B cell (primary cell): Measurements from ENCODE around the gene OR6C4. TPM values are rescaled to one million over a fixed set of nuclear protein-coding genes. Genes with fewer than 3 reads are reported as not detected.
"Not testable (repeated sequence)": the region's sequence is repeated elsewhere in the genome, so short reads cannot be mapped to it uniquely, and the experiment has no call there.

Source experiments
- ATAC-seq: fragments of 200-7000 bp; cut with Tn5 transposase; one replicate; pipeline ENCODE4 v1.10.0; 2021; ENCODE audit warnings: low read depth, mild to moderate bottlenecking, moderate number of reproducible peaks, moderate library complexity
- CTCF ChIA-PET: fragments of 350-600 bp; sonication (Branson Sonifier 250); formaldehyde crosslinking; loops from one replicate; lab custom pipeline; 2021; ENCODE audit warnings: antibody characterized with exemption, inconsistent platforms; lab: Charles Lee
- POLR2A ChIA-PET: fragments of 350-600 bp; sonication (Branson Sonifier 250); formaldehyde crosslinking; loops from one replicate; lab custom pipeline; 2021; ENCODE audit warnings: antibody characterized with exemption; lab: Charles Lee
- DNase-seq: peaks from one replicate; pipeline ENCODE4 v3.0.0; 2013
- H2AFZ ChIP-seq: 2 replicates; pipeline ENCODE4 v1.6.1; 2012; ENCODE audit warnings: mild to moderate bottlenecking, low read depth, low read length; ENCODE audit not compliant: insufficient read depth, poor library complexity, severe bottlenecking
- H3K27ac ChIP-seq, 2 donors: 1 replicate in 1 of 2; 2 replicates in 1 of 2; pipeline ENCODE4 v1.5.1; 2012 to 2013; ENCODE audit warnings: low read length in 2 of 2, mild to moderate bottlenecking in 2 of 2, moderate library complexity in 1 of 2
- H3K27me3 ChIP-seq, 4 experiments: fragments of 200-600 bp in 1 of 4; sonication (generic) in 1 of 4; replicated peaks in 1 of 4; 1 replicate in 2 of 4; 2 replicates in 2 of 4; pipeline versions ENCODE4 v1.6.1 to v1.7.0; 2013 to 2016; ENCODE audit warnings: low read length in 3 of 4, mild to moderate bottlenecking in 2 of 4, mixed read lengths in 1 of 4, moderate library complexity in 1 of 4; ENCODE audit not compliant: insufficient read depth in 4 of 4, control insufficient read depth in 3 of 4; ENCODE audit errors: control extremely low read depth in 1 of 4
- H3K36me3 ChIP-seq, 2 experiments: replicated peaks in 1 of 2; 1 replicate in 1 of 2; 2 replicates in 1 of 2; pipeline versions ENCODE4 v1.6.1 to v1.7.1; 2013; ENCODE audit warnings: low read length in 1 of 2; ENCODE audit not compliant: insufficient read depth in 2 of 2, control insufficient read depth in 1 of 2; ENCODE audit errors: control extremely low read depth in 1 of 2, extremely low read depth in 1 of 2
- H3K4me1 ChIP-seq, 2 donors: fragments of 200-600 bp in 1 of 2; sonication (generic) in 1 of 2; 1 replicate in 1 of 2; 2 replicates in 1 of 2; pipeline versions ENCODE4 v1.5.1 to v1.6.1; 2013 to 2017; ENCODE audit warnings: low read length in 2 of 2; ENCODE audit not compliant: control insufficient read depth in 2 of 2, insufficient read depth in 2 of 2
- H3K4me2 ChIP-seq: replicated peaks from 2 replicates; pipeline ENCODE3; 2012; ENCODE audit warnings: mild to moderate bottlenecking, low read depth, low read length; ENCODE audit not compliant: poor library complexity, severe bottlenecking
- H3K4me3 ChIP-seq, 5 experiments: fragments of 200-600 bp in 1 of 5; sonication (generic) in 1 of 5; 1 replicate in 3 of 5; 2 replicates in 2 of 5; pipeline versions ENCODE4 v1.5.1 to v1.7.0; 2011 to 2016; ENCODE audit warnings: low read length in 4 of 5, mild to moderate bottlenecking in 4 of 5, low read depth in 2 of 5, control low read depth in 1 of 5, moderate library complexity in 1 of 5; ENCODE audit not compliant: insufficient read depth in 1 of 5; ENCODE audit errors: control extremely low read depth in 1 of 5, extremely low read depth in 1 of 5
- H3K79me2 ChIP-seq: fragments of 200-600 bp; sonication (generic); one replicate; pipeline ENCODE4 v1.6.0; 2016; ENCODE audit warnings: low read length; ENCODE audit not compliant: control insufficient read depth, insufficient read depth
- H3K9ac ChIP-seq: fragments of 200-600 bp; sonication (generic); 2 replicates; pipeline ENCODE4 v1.6.1; 2017; ENCODE audit warnings: mild to moderate bottlenecking, low read length, moderate library complexity
- H3K9me3 ChIP-seq, 3 donors: one replicate each; pipeline versions ENCODE4 v1.6.1 to v1.7.1; 2013; ENCODE audit warnings: low read length in 2 of 3; ENCODE audit not compliant: control insufficient read depth in 2 of 3, insufficient read depth in 1 of 3; ENCODE audit errors: control extremely low read depth in 1 of 3
- H4K20me1 ChIP-seq: 2 replicates; pipeline ENCODE4 v1.6.0; 2012; ENCODE audit warnings: mild to moderate bottlenecking, low read length; ENCODE audit not compliant: insufficient read depth, control insufficient read depth, poor library complexity, severe bottlenecking
- H3K27ac Mint-ChIP-seq: one replicate; pipeline ENCODE4 v1.8.0; 2021; ENCODE audit warnings: mixed read lengths
- H3K27me3 Mint-ChIP-seq: one replicate; pipeline ENCODE4 v1.8.0; 2021; ENCODE audit warnings: mixed read lengths
- H3K4me1 Mint-ChIP-seq: one replicate; pipeline ENCODE4 v1.8.0; 2021; ENCODE audit warnings: mixed read lengths
- H3K4me3 Mint-ChIP-seq: one replicate; pipeline ENCODE4 v1.8.0; 2021; ENCODE audit warnings: mixed read lengths
- H3K9me3 Mint-ChIP-seq: one replicate; pipeline ENCODE4 v1.8.0; 2022; ENCODE audit warnings: mixed read lengths; ENCODE audit not compliant: insufficient read depth
- CTCF ChIP-seq: fragments of 200-600 bp; IDR thresholded peaks from one replicate; pipeline ENCODE4 v1.8.0; 2022; ENCODE audit warnings: antibody characterized with exemption, mild to moderate bottlenecking
- EZH2 ChIP-seq: IDR thresholded peaks from 2 replicates; pipeline ENCODE4 v1.6.1; 2012; ENCODE audit warnings: borderline replicate concordance, low read depth, mild to moderate bottlenecking, moderate library complexity, low read length; ENCODE audit not compliant: insufficient read depth, poor library complexity, severe bottlenecking
- WGBS: methylation state at CpG from one replicate; pipeline ENCODE4 v1.1.5; 2013; ENCODE audit warnings: missing lambda C conversion rate; ENCODE audit not compliant: insufficient coverage; 5-methylcytosine and 5-hydroxymethylcytosine counted together
- intact Hi-C: fragments of 100-400 bp; cut with micrococcal nuclease; formaldehyde crosslinking; loops from one replicate; pipeline ENCODE4 v1.10.0; 2022
- polyA plus RNA-seq: library from polyadenylated mRNA; depleted of rRNA; stranded (reverse); fragments of >200 nt; gene quantifications from 2 replicates; pipeline ENCODE4 v1.2.3, GENCODE V29; 2012
- total RNA-seq, 2 donors: library from RNA; stranded (reverse); fragments of 120-200 nt in 1 of 2; gene quantifications; 1 replicate in 1 of 2; 2 replicates in 1 of 2; pipeline versions ENCODE4 v1.2.3 to v1.2.4, GENCODE V29; 2013 to 2022

The OR6C4 gene
- total and polyA plus RNA-seq, 2 donors (not counting 1 experiment from before 2014, with no cell fraction given), result not detected

GRCh38 chr12:55516391-55516790, 33.0 kb upstream of the OR6C4 start:
- Histone ChIP-seq H2AFZ (no peak overlapping the region), H3K4me1 (no peaks in the 10 kb centered on the region), H3K9ac (no peak overlapping the region), H3K4me3 (no peak overlapping the region), H3K27me3 (peaks cover 0 to 6% (median 0%) of the 10 kb centered on the region in 4 experiments), H3K36me3 (no peaks in the 10 kb centered on the region), H3K27ac (no peak overlapping the region), H3K9me3 (peaks cover 0 to 2% (median 0%) of the 10 kb centered on the region in 3 donors), H4K20me1 (no peaks in the 10 kb centered on the region), H3K4me2 (no peak overlapping the region), H3K79me2 (no peaks in the 10 kb centered on the region)
- Mint-ChIP-seq H3K27ac (no peak overlapping the region), H3K4me1 (no peaks in the 10 kb centered on the region), H3K27me3 (peaks cover 23% of the 10 kb centered on the region), H3K9me3 (no peaks in the 10 kb centered on the region), H3K4me3 (no peak overlapping the region)
- ATAC-seq (no peak), DNase-seq (no peak)
- TF ChIP-seq EZH2 (no peak), CTCF (peak; percentile 11)
- ChIA-PET POLR2A (no interaction called here), CTCF (no interaction called here)
- intact Hi-C loops, result no loop called here

- peaks cover 0 to 11% (median 2%) of the 10 kb centered on the region in 4 experiments for H3K27me3 ChIP-seq
- H3K4me1 ChIP-seq, H2AFZ ChIP-seq, H3K27ac ChIP-seq, DNase-seq, H3K4me1 Mint-ChIP-seq, H3K79me2 ChIP-seq, H3K9me3 Mint-ChIP-seq, H3K27ac Mint-ChIP-seq, H3K4me3 ChIP-seq, ATAC-seq, CTCF ChIA-PET, H4K20me1 ChIP-seq, H3K9ac ChIP-seq, H3K4me2 ChIP-seq, H3K36me3 ChIP-seq, H3K9me3 ChIP-seq, intact Hi-C loops, POLR2A ChIA-PET, H3K4me3 Mint-ChIP-seq: not testable (repeated sequence)
- no CpG with 5 or more reads among the region's 2 CpGs for WGBS
- peaks cover 27% of the 10 kb centered on the region for H3K27me3 Mint-ChIP-seq
These were observed 1.2 kb upstream of the OR6C4 start for GRCh38 chr12:55548235-55548634.
